IMR-90 (cell line): ENCODE data around the gene TRPM4. TPM values are rescaled to one million over a fixed set of nuclear protein-coding genes. Genes with fewer than 3 reads are reported as not detected.

Experiments
- ATAC-seq: fragments of 200-7000 bp; cut with Tn5 transposase; 2 replicates; pipeline ENCODE4 v1.9.1; 2020; ENCODE audit warnings: low read depth, mild to moderate bottlenecking, moderate library complexity
- BruUV-seq: library from RNA; stranded (reverse); fragments of 400-500 nt; replicated peaks from 2 replicates; lab custom pipeline; 2021; lab: Mats Ljungman, UMichigan
- CTCF ChIA-PET: fragments of 300-600 bp; formaldehyde crosslinking; extraction: SDS; loops from one replicate; lab custom pipeline; 2021; ENCODE audit warnings: antibody characterized with exemption; lab: Yijun Ruan, JAX
- POLR2A ChIA-PET: fragments of 300-600 bp; sonication (Branson Sonifier 250); formaldehyde crosslinking; loops from one replicate; lab custom pipeline; 2022; ENCODE audit warnings: antibody characterized with exemption; ENCODE audit not compliant: unreplicated experiment; lab: Charles Lee
- DNase-seq: peaks from one replicate; pipeline ENCODE4 v3.0.0; 2013
- H2AFZ ChIP-seq: replicated peaks from 2 replicates; pipeline ENCODE3; 2013; ENCODE audit warnings: low read length, mild to moderate bottlenecking; ENCODE audit not compliant: poor library complexity
- H2AK5ac ChIP-seq: 2 replicates; pipeline ENCODE4 v1.6.1; 2013; ENCODE audit warnings: low read depth, low read length, inconsistent platforms
- H2AK9ac ChIP-seq: replicated peaks from 2 replicates; pipeline ENCODE3; 2013; ENCODE audit warnings: mild to moderate bottlenecking, low read depth, low read length, moderate library complexity; ENCODE audit not compliant: poor library complexity
- H2BK120ac ChIP-seq: 2 replicates; pipeline ENCODE4 v1.6.1; 2013; ENCODE audit warnings: low read depth, low read length, inconsistent platforms
- H2BK15ac ChIP-seq: 3 replicates; pipeline ENCODE4 v1.6.1; 2013; ENCODE audit warnings: low read depth, low read length, inconsistent platforms
- H2BK20ac ChIP-seq: 2 replicates; pipeline ENCODE4 v1.6.1; 2013; ENCODE audit warnings: low read depth, mild to moderate bottlenecking, inconsistent platforms, low read length, moderate library complexity
- H2BK5ac ChIP-seq: 2 replicates; pipeline ENCODE4 v1.6.1; 2013; ENCODE audit warnings: mild to moderate bottlenecking, low read depth, low read length, inconsistent platforms; ENCODE audit not compliant: poor library complexity, severe bottlenecking
- H3K14ac ChIP-seq: replicated peaks from 2 replicates; pipeline ENCODE4 v1.6.1; 2013; ENCODE audit warnings: low read depth, low read length, inconsistent platforms
- H3K18ac ChIP-seq: 2 replicates; pipeline ENCODE4 v1.6.1; 2013; ENCODE audit warnings: low read depth, low read length, control low read depth
- H3K23ac ChIP-seq: 2 replicates; pipeline ENCODE4 v1.6.1; 2013; ENCODE audit warnings: low read depth, low read length, inconsistent platforms
- H3K27ac ChIP-seq: 2 replicates; pipeline ENCODE4 v1.5.1; 2013; ENCODE audit warnings: mild to moderate bottlenecking, control low read depth, low read length; ENCODE audit not compliant: insufficient read depth
- H3K27me3 ChIP-seq: 2 replicates; pipeline ENCODE4 v1.6.1; 2013; ENCODE audit warnings: low read length; ENCODE audit not compliant: control insufficient read depth, insufficient read depth
- H3K36me3 ChIP-seq: 2 replicates; pipeline ENCODE4 v1.6.1; 2013; ENCODE audit warnings: low read length, mixed read lengths; ENCODE audit not compliant: control insufficient read depth, insufficient read depth
- H3K4ac ChIP-seq: 2 replicates; pipeline ENCODE4 v1.6.1; 2013; ENCODE audit warnings: low read depth, low read length, inconsistent platforms
- H3K4me1 ChIP-seq: 2 replicates; pipeline ENCODE4 v1.6.1; 2013; ENCODE audit warnings: low read length, mixed read lengths; ENCODE audit not compliant: control insufficient read depth, insufficient read depth
- H3K4me2 ChIP-seq: 2 replicates; pipeline ENCODE4 v1.6.1; 2013; ENCODE audit warnings: low read depth, mild to moderate bottlenecking, control low read depth, low read length, moderate library complexity
- H3K4me3 ChIP-seq: 2 replicates; pipeline ENCODE4 v1.5.1; 2013; ENCODE audit warnings: low read depth, mild to moderate bottlenecking, control low read depth, low read length, moderate library complexity; ENCODE audit not compliant: insufficient read depth
- H3K56ac ChIP-seq: 2 replicates; pipeline ENCODE4 v1.6.1; 2013; ENCODE audit warnings: low read length, inconsistent platforms; ENCODE audit not compliant: insufficient read depth; ENCODE audit errors: extremely low read depth
- H3K79me1 ChIP-seq, 2 experiments: 2 replicates each; pipeline ENCODE4 v1.6.1; 2013; ENCODE audit warnings: low read length in 2 of 2, inconsistent platforms in 1 of 2, low read depth in 1 of 2
- H3K9ac ChIP-seq: 2 replicates; pipeline ENCODE4 v1.6.1; 2013; ENCODE audit warnings: low read depth, low read length, control low read depth
- H3K9me1 ChIP-seq: 2 replicates; pipeline ENCODE4 v1.6.1; 2013; ENCODE audit warnings: low read length, inconsistent platforms; ENCODE audit not compliant: insufficient read depth
- H3K9me3 ChIP-seq: 2 replicates; pipeline ENCODE4 v1.6.1; 2013; ENCODE audit warnings: low read length; ENCODE audit not compliant: control insufficient read depth, insufficient read depth
- H4K20me1 ChIP-seq: 2 replicates; pipeline ENCODE4 v1.6.1; 2013; ENCODE audit warnings: low read length, inconsistent platforms; ENCODE audit not compliant: insufficient read depth
- H4K5ac ChIP-seq: 2 replicates; pipeline ENCODE4 v1.6.1; 2013; ENCODE audit warnings: mild to moderate bottlenecking, low read depth, low read length, control low read depth
- H4K8ac ChIP-seq, 2 experiments: 2 replicates each; pipeline ENCODE4 v1.6.1; 2013; ENCODE audit warnings: low read depth in 2 of 2, low read length in 2 of 2, control low read depth in 1 of 2, inconsistent platforms in 1 of 2
- H4K91ac ChIP-seq: 2 replicates; pipeline ENCODE4 v1.6.1; 2013; ENCODE audit warnings: low read depth, low read length, inconsistent platforms; ENCODE audit not compliant: insufficient read depth
- CHD1 ChIP-seq: IDR thresholded peaks from 2 replicates; pipeline ENCODE4 v1.6.1; 2012; ENCODE audit warnings: low read depth, low read length, improper control_type of control experiment
- FOS ChIP-seq: fragments of 150-350 bp; IDR thresholded peaks from 2 replicates; pipeline ENCODE4 v1.6.1; 2016; ENCODE audit warnings: low read depth, low read length
- MAFK ChIP-seq: IDR thresholded peaks from 2 replicates; pipeline ENCODE4 v1.6.1; 2012; ENCODE audit warnings: low read depth, low read length, improper control_type of control experiment
- MAZ ChIP-seq: IDR thresholded peaks from 2 replicates; pipeline ENCODE4 v1.6.1; 2012; ENCODE audit warnings: low read depth, mild to moderate bottlenecking, low read length, improper control_type of control experiment, moderate library complexity, borderline replicate concordance
- MXI1 ChIP-seq: IDR thresholded peaks from 2 replicates; pipeline ENCODE4 v1.6.1; 2012; ENCODE audit warnings: low read depth, mild to moderate bottlenecking, low read length, moderate library complexity, borderline replicate concordance
- RAD21 ChIP-seq: IDR thresholded peaks from 2 replicates; pipeline ENCODE4 v1.6.1; 2012; ENCODE audit warnings: low read length, improper control_type of control experiment
- WGBS, 2 experiments: methylation state at CpG; one replicate each; pipeline versions ENCODE4 v1.1.5 to v1.1.7; 2013; ENCODE audit warnings: missing lambda C conversion rate in 2 of 2; ENCODE audit not compliant: insufficient read length in 1 of 2; ENCODE audit errors: extremely low coverage in 2 of 2; 5-methylcytosine and 5-hydroxymethylcytosine counted together
- dilution Hi-C: fragments of 300-500 bp; cut with HindIII; formaldehyde crosslinking; loops from one replicate; pipeline ENCODE4 v1.14.3; 2018; ENCODE audit warnings: low sequenced_read_pairs; ENCODE audit not compliant: unreplicated experiment
- in situ Hi-C: fragments of 300-500 bp; cut with MboI; formaldehyde crosslinking; loops from 3 replicates; pipeline ENCODE4 v1.14.3; 2019; ENCODE audit warnings: low sequenced_read_pairs, inconsistent platforms, mixed read lengths
- intact Hi-C: fragments of 100-400 bp; cut with micrococcal nuclease; formaldehyde crosslinking; loops from 2 replicates; pipeline ENCODE4 v1.10.0; 2022
- polyA plus RNA-seq, 3 experiments: library from polyadenylated mRNA; depleted of rRNA; stranded (reverse); fragments of >200 nt; gene quantifications; 2 replicates each; pipeline ENCODE4 v1.2.3, GENCODE V29; 2012; ENCODE audit warnings: low replicate concordance in 1 of 3
- total RNA-seq: library from RNA; depleted of rRNA; stranded (reverse); fragments of >200 nt; gene quantifications from 2 replicates; pipeline ENCODE4 v1.2.3, GENCODE V29; 2012
- TF ChIP-seq, protein P1 (sequence below): fragments of 150-350 bp; IDR thresholded peaks from 2 replicates; pipeline ENCODE4 v1.6.1; 2016; ENCODE audit warnings: low read depth, mild to moderate bottlenecking, low read length, moderate library complexity, borderline replicate concordance

TRPM4 gene
- total and polyA plus RNA-seq, 2 of the 4 experiments (the other 2 are of a cell fraction): 2.2 to 19.7 TPM

DNA sequence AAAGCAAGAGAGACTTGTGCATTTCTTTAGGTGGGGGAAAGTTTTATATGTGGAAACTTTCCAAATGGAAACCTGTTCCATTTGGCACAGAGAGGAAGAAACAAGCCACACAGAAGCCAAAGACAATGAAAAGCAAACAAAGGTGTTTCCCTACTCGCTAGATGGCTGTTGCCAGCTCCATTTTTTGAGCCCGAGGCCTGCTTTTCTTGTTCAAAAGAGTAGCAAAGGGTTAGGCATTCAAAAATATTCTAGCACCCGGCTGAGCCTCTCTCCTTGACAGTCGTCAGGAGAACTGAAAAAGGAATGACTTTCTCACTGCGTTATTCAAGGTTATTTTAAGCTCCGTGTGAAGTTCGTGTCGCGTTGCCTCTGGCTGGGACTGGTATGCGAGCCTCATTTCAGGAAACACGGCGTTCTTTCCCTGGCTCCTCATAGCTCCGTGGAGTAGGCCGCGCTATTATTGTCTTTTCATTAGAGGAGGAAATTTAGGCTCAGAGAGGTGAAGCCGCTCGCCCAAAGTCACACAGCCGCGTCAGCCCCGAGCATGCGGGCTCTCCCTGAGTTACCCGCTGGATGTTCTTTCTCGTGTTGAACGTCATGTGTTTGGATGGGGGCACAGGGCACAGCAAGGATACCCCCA, 7.6 kb downstream of the TRPM4 start:
- no peak overlapping the region for H2AFZ ChIP-seq
- no peaks in the 10 kb centered on the region; the same call in 1 of the 2 replicates for H4K20me1 ChIP-seq
- no peak overlapping the region for H2BK120ac ChIP-seq
- H3K18ac ChIP-seq: no peak overlapping the region
- no peak overlapping the region for H3K23ac ChIP-seq
- WGBS, 2 experiments: 78% methylated on average over 15 of the region's 24 CpGs; no CpG with 5 or more reads in 1 of the 2 experiments
- no peaks in the 10 kb centered on the region for H3K27me3 ChIP-seq
- no peak overlapping the region for H3K14ac ChIP-seq
- ATAC-seq (no peak), DNase-seq (no peak)
- H3K9me1 ChIP-seq: no peaks in the 10 kb centered on the region
- dilution Hi-C loops: no loop called here
- no peak overlapping the region for H3K56ac ChIP-seq
- peaks cover 0 to 11% of the 10 kb centered on the region in 2 experiments; a peak in 2 of 4 replicates for H3K79me1 ChIP-seq
- H3K9me3 ChIP-seq: no peaks in the 10 kb centered on the region
- BruUV-seq: no TSS peak
- no peak overlapping the region for H2BK5ac ChIP-seq
- CTCF ChIA-PET: no interaction called here
- no peak overlapping the region for H3K9ac ChIP-seq
- no peak overlapping the region for H2BK15ac ChIP-seq
- no peak overlapping the region for H4K5ac ChIP-seq
- no peak overlapping the region for H3K4me3 ChIP-seq
- H2AK5ac ChIP-seq: no peak overlapping the region
- POLR2A ChIA-PET: no interaction called here
- H2BK20ac ChIP-seq: no peak overlapping the region
- intact Hi-C loops: no loop called here
- H3K4me1 ChIP-seq: no peaks in the 10 kb centered on the region
- H3K36me3 ChIP-seq: peaks cover 13% of the 10 kb centered on the region
- H2AK9ac ChIP-seq: no peak overlapping the region
- no peak overlapping the region for H4K91ac ChIP-seq
- TF ChIP-seq MAFK (no peak), MAZ (no peak), CHD1 (no peak), FOS (no peak), MXI1 (no peak), RAD21 (no peak)
- TF ChIP-seq, protein P1, sequence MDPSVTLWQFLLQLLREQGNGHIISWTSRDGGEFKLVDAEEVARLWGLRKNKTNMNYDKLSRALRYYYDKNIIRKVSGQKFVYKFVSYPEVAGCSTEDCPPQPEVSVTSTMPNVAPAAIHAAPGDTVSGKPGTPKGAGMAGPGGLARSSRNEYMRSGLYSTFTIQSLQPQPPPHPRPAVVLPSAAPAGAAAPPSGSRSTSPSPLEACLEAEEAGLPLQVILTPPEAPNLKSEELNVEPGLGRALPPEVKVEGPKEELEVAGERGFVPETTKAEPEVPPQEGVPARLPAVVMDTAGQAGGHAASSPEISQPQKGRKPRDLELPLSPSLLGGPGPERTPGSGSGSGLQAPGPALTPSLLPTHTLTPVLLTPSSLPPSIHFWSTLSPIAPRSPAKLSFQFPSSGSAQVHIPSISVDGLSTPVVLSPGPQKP: no peak
- no peak overlapping the region for H3K4me2 ChIP-seq
- in situ Hi-C loops: no loop called here
- no peak overlapping the region for H4K8ac ChIP-seq
- no peak overlapping the region for H3K27ac ChIP-seq
- H3K4ac ChIP-seq: no peak overlapping the region
